Retinal pigment epithelial cell (primary cell): ENCODE results near the gene RUSF1.

Experiments
- DNase-seq: peaks from one replicate; pipeline ENCODE4 v3.0.0-alpha.2; 2010; ENCODE audit warnings: low read depth
- H3K4me3 ChIP-seq: 2 replicates; pipeline ENCODE4 v1.5.1; 2011; ENCODE audit warnings: mild to moderate bottlenecking, low read length, control low read depth, moderate library complexity
- CTCF ChIP-seq: conservative IDR thresholded peaks from 2 replicates; pipeline ENCODE4 v1.5.1; 2011; ENCODE audit warnings: low read depth, low read length, control low read depth, inconsistent platforms

The RUSF1 gene

GRCh38 chr16:31477220-31478216 lies 30.7 kb downstream of the RUSF1 start:
- no peak for TF ChIP-seq CTCF
- DNase-seq, result no peak
- H3K4me3 ChIP-seq, result peak overlapping the region; percentile 34

GRCh38 chr16:31476303-31477219 lies 31.6 kb downstream of the RUSF1 start:
- H3K4me3 ChIP-seq, result peak overlapping the region; percentile 44
- DNase-seq, result no peak

GRCh38 chr16:31475946-31476302 lies 32.3 kb downstream of the RUSF1 start:
- TF ChIP-seq CTCF, result no peak
- no peak overlapping the region for H3K4me3 ChIP-seq
- DNase-seq, result no peak

More at GRCh38 chr16:31476303-31477219, 31.6 kb downstream of the RUSF1 start:
- TF ChIP-seq CTCF, result no peak

- H3K4me3 ChIP-seq, result no peak overlapping the region
- no peak for DNase-seq
Observed at GRCh38 chr16:31474773-31475738, 33.1 kb downstream of the RUSF1 start.

GRCh38 chr16:31474173-31474714 lies 33.9 kb downstream of the RUSF1 start:
- no peak for DNase-seq
- no peak overlapping the region for H3K4me3 ChIP-seq

More at GRCh38 chr16:31474773-31475738, 33.1 kb downstream of the RUSF1 start:
- no peak for TF ChIP-seq CTCF

More at GRCh38 chr16:31474173-31474714, 33.9 kb downstream of the RUSF1 start:
- TF ChIP-seq CTCF, result no peak
